Nucleus accumbens (tissue), 56 donors: ENCODE data around the gene HCFC1R1.
A peak's percentile ranks its signal among the peaks of the same experiment; 100 is the strongest.

Experiments used
- DNase-seq, 56 donors: peaks; one replicate each; lab custom pipeline; 2025; lab: John Stamatoyannopoulos, UW

Gene HCFC1R1

GRCh38 chr16:2980227-2981176 lies 43.2 kb downstream of the HCFC1R1 start, which contains the start of gene PKMYT1:
Gene PKMYT1, minus strand, starts transcription at chr16:2980446. Its CDS starts 789 bp downstream, at chr16:2979657.
- DNase-seq, result peak in 54 of 56 donors; percentile 46 to 94 (median 82)

- DNase-seq, result peak in 1 of 56 donors; percentile 39
Measured at GRCh38 chr16:2979669-2980226, 44.0 kb downstream of the HCFC1R1 start.

- peak in 16 of 56 donors; percentile 8 to 57 (median 30) for DNase-seq
Measured at GRCh38 chr16:2977440-2977839, 46.3 kb downstream of the HCFC1R1 start.

- DNase-seq, result no peak
Measured at GRCh38 chr16:2976673-2977072, 47.1 kb downstream of the HCFC1R1 start.

GRCh38 chr16:2976201-2976600 lies 47.5 kb downstream of the HCFC1R1 start:
- peak in 13 of 56 donors; percentile 7 to 41 (median 20) for DNase-seq

- no peak for DNase-seq
Measured at GRCh38 chr16:2975161-2975795, 48.5 kb downstream of the HCFC1R1 start.

GRCh38 chr16:2974319-2975056 lies 49.3 kb downstream of the HCFC1R1 start:
- DNase-seq, result no peak

- peak in 15 of 56 donors; percentile 12 to 44 (median 22) for DNase-seq
Measured at GRCh38 chr16:2973605-2974318, 50.0 kb downstream of the HCFC1R1 start.

GRCh38 chr16:2973093-2973492 lies 50.6 kb downstream of the HCFC1R1 start:
- peak in 32 of 56 donors; percentile 4 to 69 (median 30) for DNase-seq
